IPS-18a (cell line): Measurements from ENCODE around the gene NCKAP5.

Source experiments
- H3K27ac ChIP-seq: one replicate; pipeline ENCODE4 v1.5.1; 2013; ENCODE audit warnings: low read length
- H3K27me3 ChIP-seq: one replicate; pipeline ENCODE4 v1.6.1; 2013; ENCODE audit warnings: mild to moderate bottlenecking, low read length; ENCODE audit not compliant: control insufficient read depth, insufficient read depth
- H3K36me3 ChIP-seq: one replicate; pipeline ENCODE4 v1.6.1; 2013; ENCODE audit warnings: low read depth, low read length; ENCODE audit not compliant: control insufficient read depth
- H3K4me1 ChIP-seq: one replicate; pipeline ENCODE4 v1.6.1; 2013; ENCODE audit warnings: low read depth, low read length; ENCODE audit not compliant: control insufficient read depth
- H3K4me3 ChIP-seq: one replicate; pipeline ENCODE4 v1.5.1; 2013; ENCODE audit warnings: low read length
- H3K9ac ChIP-seq: one replicate; pipeline ENCODE4 v1.6.1; 2013; ENCODE audit warnings: mild to moderate bottlenecking, low read length, moderate library complexity
- H3K9me3 ChIP-seq: one replicate; pipeline ENCODE4 v1.6.1; 2013; ENCODE audit warnings: low read depth, low read length; ENCODE audit not compliant: control insufficient read depth

Gene NCKAP5

GRCh38 chr2:132654968-132655367 lies 913.3 kb downstream of the NCKAP5 start:
- H3K27me3 ChIP-seq: no peaks in the 10 kb centered on the region
- no peaks in the 10 kb centered on the region for H3K9me3 ChIP-seq
- no peak overlapping the region for H3K9ac ChIP-seq
- H3K4me3 ChIP-seq: no peak overlapping the region
- H3K4me1 ChIP-seq: peaks cover 7% of the 10 kb centered on the region
- H3K27ac ChIP-seq: no peak overlapping the region
- no peaks in the 10 kb centered on the region for H3K36me3 ChIP-seq

- H3K4me1 ChIP-seq: peaks cover 7% of the 10 kb centered on the region
- H3K36me3 ChIP-seq: no peaks in the 10 kb centered on the region
- H3K9ac ChIP-seq: no peak overlapping the region
- no peaks in the 10 kb centered on the region for H3K9me3 ChIP-seq
- H3K4me3 ChIP-seq: no peak overlapping the region
- no peak overlapping the region for H3K27ac ChIP-seq
- H3K27me3 ChIP-seq: no peaks in the 10 kb centered on the region
These were observed 913.9 kb downstream of the NCKAP5 start for GRCh38 chr2:132654335-132654734.

DNA sequence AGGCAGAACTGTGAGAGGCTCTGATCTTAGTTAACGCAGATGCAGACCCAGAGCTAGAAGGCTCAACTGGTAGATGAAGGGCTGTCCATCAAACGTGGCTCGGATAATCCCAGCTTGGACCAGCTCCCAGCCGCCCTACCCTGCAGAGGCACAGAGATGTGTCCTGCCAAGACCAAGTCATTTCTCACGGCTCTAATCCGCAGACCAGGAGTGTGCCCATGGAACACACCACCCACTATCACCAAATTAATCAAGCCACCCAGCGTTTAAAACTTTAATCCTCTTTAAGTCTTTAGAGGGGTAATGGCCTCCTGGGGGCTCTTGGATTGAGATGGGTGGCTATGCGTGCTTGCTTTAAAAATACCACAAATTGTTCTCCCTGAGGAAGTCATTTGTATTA lies 915.8 kb downstream of the NCKAP5 start:
- no peak overlapping the region for H3K4me3 ChIP-seq
- no peaks in the 10 kb centered on the region for H3K9me3 ChIP-seq
- peaks cover 7% of the 10 kb centered on the region for H3K4me1 ChIP-seq
- no peaks in the 10 kb centered on the region for H3K36me3 ChIP-seq
- H3K27me3 ChIP-seq: no peaks in the 10 kb centered on the region
- no peak overlapping the region for H3K9ac ChIP-seq
- H3K27ac ChIP-seq: no peak overlapping the region

- H3K9ac ChIP-seq: no peak overlapping the region
- H3K9me3 ChIP-seq: no peaks in the 10 kb centered on the region
- H3K36me3 ChIP-seq: no peaks in the 10 kb centered on the region
- H3K4me1 ChIP-seq: peaks cover 4% of the 10 kb centered on the region
- H3K4me3 ChIP-seq: no peak overlapping the region
- H3K27ac ChIP-seq: no peak overlapping the region
- no peaks in the 10 kb centered on the region for H3K27me3 ChIP-seq
These were observed 916.9 kb downstream of the NCKAP5 start for GRCh38 chr2:132651115-132652045.

- H3K9ac ChIP-seq: no peak overlapping the region
- H3K27ac ChIP-seq: no peak overlapping the region
These were observed 921.6 kb downstream of the NCKAP5 start for GRCh38 chr2:132646540-132647108.

GRCh38 chr2:132645722-132646539 lies 922.3 kb downstream of the NCKAP5 start:
- Histone ChIP-seq H3K9me3 (no peaks in the 10 kb centered on the region), H3K4me3 (no peak overlapping the region), H3K9ac (no peak overlapping the region), H3K36me3 (no peaks in the 10 kb centered on the region), H3K27me3 (no peaks in the 10 kb centered on the region), H3K27ac (no peak overlapping the region), H3K4me1 (peaks cover 11% of the 10 kb centered on the region)

More at GRCh38 chr2:132646540-132647108, 921.6 kb downstream of the NCKAP5 start:
- no peaks in the 10 kb centered on the region for H3K36me3 ChIP-seq
- H3K27me3 ChIP-seq: no peaks in the 10 kb centered on the region
- peaks cover 11% of the 10 kb centered on the region for H3K4me1 ChIP-seq
- no peak overlapping the region for H3K4me3 ChIP-seq
- H3K9me3 ChIP-seq: no peaks in the 10 kb centered on the region

DNA sequence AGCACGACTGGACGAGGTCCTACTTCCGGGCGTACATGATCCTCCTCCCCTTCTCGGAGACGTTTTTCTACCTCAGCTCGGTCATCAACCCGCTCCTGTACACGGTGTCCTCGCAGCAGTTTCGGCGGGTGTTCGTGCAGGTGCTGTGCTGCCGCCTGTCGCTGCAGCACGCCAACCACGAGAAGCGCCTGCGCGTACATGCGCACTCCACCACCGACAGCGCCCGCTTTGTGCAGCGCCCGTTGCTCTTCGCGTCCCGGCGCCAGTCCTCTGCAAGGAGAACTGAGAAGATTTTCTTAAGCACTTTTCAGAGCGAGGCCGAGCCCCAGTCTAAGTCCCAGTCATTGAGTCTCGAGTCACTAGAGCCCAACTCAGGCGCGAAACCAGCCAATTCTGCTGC lies 923.1 kb downstream of the NCKAP5 start:
- Histone ChIP-seq H3K4me1 (peaks cover 11% of the 10 kb centered on the region), H3K4me3 (no peak overlapping the region), H3K36me3 (no peaks in the 10 kb centered on the region), H3K27ac (no peak overlapping the region), H3K9ac (no peak overlapping the region), H3K27me3 (no peaks in the 10 kb centered on the region), H3K9me3 (no peaks in the 10 kb centered on the region)

- Histone ChIP-seq H3K36me3 (no peaks in the 10 kb centered on the region), H3K27ac (no peak overlapping the region), H3K4me1 (peaks cover 11% of the 10 kb centered on the region), H3K27me3 (no peaks in the 10 kb centered on the region), H3K4me3 (no peak overlapping the region), H3K9me3 (no peaks in the 10 kb centered on the region), H3K9ac (no peak overlapping the region)
These were observed 925.8 kb downstream of the NCKAP5 start for GRCh38 chr2:132642415-132642814.

GRCh38 chr2:132641819-132642218 lies 926.4 kb downstream of the NCKAP5 start:
- Histone ChIP-seq H3K4me3 (no peak overlapping the region), H3K9ac (no peak overlapping the region), H3K27me3 (no peaks in the 10 kb centered on the region), H3K9me3 (no peaks in the 10 kb centered on the region), H3K27ac (no peak overlapping the region), H3K4me1 (peaks cover 11% of the 10 kb centered on the region), H3K36me3 (no peaks in the 10 kb centered on the region)

DNA sequence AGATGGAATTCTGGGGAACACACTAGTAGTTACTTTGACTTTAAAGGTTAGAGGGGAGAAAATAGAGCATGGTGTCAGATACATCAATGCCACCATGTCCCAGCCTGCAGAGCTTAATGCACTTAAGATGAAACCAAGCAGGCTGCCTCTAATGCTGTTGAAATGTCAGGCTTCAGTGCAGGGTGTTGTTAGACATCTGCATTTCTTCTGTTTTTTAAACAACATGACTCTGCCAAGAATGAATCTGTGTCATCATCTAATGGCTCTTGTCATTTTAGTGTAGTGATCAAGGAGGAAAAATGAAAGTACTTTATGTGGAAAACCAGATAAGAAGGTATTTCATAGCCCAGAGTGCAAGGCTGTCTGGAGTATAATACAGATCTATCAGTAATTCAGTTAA lies 928.1 kb downstream of the NCKAP5 start:
- H3K4me3 ChIP-seq: no peak overlapping the region
- no peak overlapping the region for H3K27ac ChIP-seq
- H3K4me1 ChIP-seq: no peaks in the 10 kb centered on the region
- H3K27me3 ChIP-seq: no peaks in the 10 kb centered on the region
- H3K9me3 ChIP-seq: no peaks in the 10 kb centered on the region
- H3K36me3 ChIP-seq: no peaks in the 10 kb centered on the region
- H3K9ac ChIP-seq: no peak overlapping the region

DNA sequence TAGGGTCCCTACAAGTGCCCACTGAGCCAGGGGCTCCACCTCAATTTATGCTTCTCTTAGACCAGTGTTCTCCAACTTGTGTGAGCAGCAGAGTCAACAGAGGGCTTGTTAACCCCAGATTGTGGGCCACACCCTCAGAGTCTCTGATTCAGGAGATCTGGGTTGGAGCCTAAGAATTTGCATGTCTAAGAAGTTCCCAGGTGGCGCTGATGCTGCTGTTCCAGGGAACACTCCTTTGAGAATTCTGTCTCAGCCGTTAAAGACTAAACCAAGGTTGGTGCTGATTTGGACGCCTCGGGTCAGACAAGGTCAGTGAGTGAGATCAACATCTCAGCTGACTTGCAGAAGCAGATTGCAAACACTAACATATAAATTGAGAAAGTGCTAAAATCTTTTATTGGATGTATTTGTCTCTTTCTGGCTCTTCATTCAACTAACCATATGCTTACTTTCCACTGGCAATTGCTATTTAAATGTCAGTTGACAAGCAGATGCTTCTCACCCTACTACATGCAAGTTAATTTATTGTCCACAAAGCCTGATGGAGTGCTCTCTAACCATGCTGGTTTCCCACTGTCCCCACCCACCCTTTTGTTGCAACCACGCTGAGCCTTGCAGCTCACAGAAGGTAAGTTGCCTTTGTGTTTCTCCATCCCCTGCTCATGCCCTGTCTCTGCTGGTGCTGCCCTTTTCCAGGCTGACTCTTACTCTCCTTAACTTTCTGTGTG lies 929.8 kb downstream of the NCKAP5 start:
- Histone ChIP-seq H3K36me3 (no peaks in the 10 kb centered on the region), H3K4me1 (no peaks in the 10 kb centered on the region), H3K27me3 (no peaks in the 10 kb centered on the region), H3K4me3 (no peak overlapping the region), H3K9me3 (no peaks in the 10 kb centered on the region), H3K9ac (no peak overlapping the region), H3K27ac (no peak overlapping the region)
